LNCAP (cell line): ENCODE results near the gene NUDT21.

Experiments used
- TF ChIP-seq, protein P1 (sequence below): fragments of 450-650 bp; IDR thresholded peaks from 2 replicates; pipeline ENCODE4 v1.5.1; 2017; ENCODE audit warnings: mild to moderate bottlenecking

NUDT21 gene

DNA sequence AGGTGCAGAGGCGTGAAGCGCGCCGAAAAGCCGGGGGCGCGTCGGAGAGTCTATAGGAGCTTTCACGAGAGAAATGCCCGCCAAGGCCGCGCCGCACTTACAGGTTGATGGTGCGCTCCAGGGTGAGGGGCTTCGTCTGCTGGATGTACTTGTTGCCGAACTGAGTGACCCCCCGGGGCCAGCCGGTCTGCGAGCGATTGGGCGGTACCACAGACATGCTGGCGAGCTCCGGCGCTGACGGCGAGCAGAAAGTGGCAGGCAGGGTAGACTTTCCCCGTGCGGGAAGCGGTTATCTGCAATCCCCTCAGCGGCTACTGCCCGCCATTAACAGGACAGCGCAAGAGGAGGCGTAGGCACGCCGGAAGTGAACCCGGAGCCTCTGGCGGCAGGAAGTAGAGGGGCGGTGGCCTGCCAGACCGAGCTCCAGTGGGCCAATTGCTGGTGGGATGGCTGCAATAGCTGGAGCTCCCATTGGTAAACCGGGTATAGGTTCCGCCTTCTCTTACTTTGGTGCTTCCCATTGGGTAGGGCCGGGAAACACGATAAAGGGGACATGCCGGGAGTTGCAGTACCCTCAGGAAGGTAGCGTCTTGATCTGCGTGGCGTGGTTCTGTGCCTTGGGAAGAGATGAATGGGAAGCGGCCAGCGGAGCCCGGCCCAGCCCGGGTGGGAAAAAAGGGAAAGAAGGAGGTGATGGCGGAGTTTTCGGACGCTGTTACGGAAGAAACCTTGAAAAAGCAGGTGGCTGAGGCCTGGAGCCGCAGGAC lies at the start of gene NUDT21, which contains the start of gene OGFOD1:
NUDT21 (minus strand) TSS at position 347 of the 767 bp plus-strand sequence; CDS start at position 217, 130 bp downstream.
OGFOD1 (plus strand) TSS at position 569 of the 767 bp plus-strand sequence; CDS start at position 628, 59 bp downstream.
- TF ChIP-seq, protein P1, sequence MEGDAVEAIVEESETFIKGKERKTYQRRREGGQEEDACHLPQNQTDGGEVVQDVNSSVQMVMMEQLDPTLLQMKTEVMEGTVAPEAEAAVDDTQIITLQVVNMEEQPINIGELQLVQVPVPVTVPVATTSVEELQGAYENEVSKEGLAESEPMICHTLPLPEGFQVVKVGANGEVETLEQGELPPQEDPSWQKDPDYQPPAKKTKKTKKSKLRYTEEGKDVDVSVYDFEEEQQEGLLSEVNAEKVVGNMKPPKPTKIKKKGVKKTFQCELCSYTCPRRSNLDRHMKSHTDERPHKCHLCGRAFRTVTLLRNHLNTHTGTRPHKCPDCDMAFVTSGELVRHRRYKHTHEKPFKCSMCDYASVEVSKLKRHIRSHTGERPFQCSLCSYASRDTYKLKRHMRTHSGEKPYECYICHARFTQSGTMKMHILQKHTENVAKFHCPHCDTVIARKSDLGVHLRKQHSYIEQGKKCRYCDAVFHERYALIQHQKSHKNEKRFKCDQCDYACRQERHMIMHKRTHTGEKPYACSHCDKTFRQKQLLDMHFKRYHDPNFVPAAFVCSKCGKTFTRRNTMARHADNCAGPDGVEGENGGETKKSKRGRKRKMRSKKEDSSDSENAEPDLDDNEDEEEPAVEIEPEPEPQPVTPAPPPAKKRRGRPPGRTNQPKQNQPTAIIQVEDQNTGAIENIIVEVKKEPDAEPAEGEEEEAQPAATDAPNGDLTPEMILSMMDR: no peak

GRCh38 chr16:56493815-56494214 lies 42.7 kb upstream of the NUDT21 start:
- TF ChIP-seq, protein P1: no peak

DNA sequence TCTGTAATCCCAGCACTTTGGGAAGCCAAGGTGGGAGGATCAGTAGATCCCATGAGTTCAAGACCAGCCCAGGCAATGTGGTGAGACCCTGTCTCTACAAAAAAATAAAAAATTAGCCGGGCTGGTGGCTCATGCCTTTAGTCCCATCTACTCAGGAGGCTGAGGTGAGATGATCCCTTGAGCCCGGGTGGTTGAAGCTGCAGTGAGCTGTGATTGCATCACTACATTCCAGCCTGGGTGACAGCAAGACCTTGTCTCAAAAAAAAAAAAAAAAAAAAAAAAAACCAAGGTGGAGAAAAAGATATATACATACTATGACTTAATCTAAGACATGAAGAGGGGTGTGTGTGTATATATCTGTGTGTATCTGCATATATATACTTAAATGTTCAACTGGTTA lies 42.0 kb upstream of the NUDT21 start:
- TF ChIP-seq, protein P1: no peak

DNA sequence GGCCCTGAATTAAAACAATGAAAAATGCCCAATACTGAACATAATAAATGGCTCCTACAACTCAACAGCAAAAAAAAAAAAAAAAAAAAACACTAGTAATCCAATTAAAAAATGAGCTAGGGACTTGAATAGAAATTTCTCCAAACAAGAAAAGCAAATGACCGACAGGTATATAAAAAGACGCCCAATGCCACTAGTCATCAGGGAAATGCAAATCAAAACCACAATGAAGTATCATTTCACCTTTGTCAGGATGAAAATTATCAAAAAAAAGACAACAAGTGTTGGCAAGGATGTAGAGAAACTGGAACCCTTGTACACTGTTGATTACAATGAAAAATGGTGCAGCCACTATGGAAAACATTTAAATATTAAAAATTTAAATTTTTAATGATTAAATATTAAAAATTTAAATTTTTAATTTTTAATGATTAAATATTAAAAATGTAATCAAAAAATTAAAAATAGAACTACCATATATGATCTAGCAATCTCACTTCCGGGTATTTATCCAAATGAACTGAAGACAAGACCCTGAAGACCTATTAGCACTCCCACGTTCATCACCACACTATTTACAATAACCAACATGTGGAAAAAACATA lies 40.6 kb upstream of the NUDT21 start:
- TF ChIP-seq, protein P1: no peak

- TF ChIP-seq, protein P1: no peak
Measured at GRCh38 chr16:56488035-56488434, 36.9 kb upstream of the NUDT21 start.

DNA sequence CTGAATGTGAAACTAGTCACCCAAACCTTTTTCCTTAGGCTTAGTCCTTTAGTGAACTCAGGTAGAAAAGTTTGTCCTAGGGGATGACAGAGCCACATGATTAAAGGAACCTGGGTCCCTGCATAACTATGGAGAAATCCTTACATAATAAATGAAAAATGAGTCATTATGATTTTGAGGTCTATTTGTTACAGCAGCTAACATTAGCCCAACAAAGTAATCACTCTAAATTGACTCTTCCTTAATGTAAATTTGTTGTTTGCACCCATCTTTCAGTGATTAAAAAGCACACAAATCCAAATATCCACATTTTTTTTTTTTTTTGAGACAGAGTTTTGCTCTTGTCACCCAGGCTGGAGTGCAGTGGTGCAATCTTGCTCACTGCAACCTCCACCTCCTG lies 32.3 kb upstream of the NUDT21 start:
- TF ChIP-seq, protein P1: no peak

- TF ChIP-seq, protein P1: no peak
Measured at GRCh38 chr16:56482683-56483236, 31.6 kb upstream of the NUDT21 start.
